ENCODE results near the gene RAB7B. TPM values are rescaled to one million over a fixed set of nuclear protein-coding genes. Genes with fewer than 3 reads are reported as not detected.
A peak's percentile ranks its signal among the peaks of the same experiment; 100 is the strongest.

Gene RAB7B
- total and polyA plus RNA-seq, 2 of the 13 experiments (the other 11 are each of a cell fraction or from before 2014, with no cell fraction given) = 0.05 to 0.46 TPM

DNA sequence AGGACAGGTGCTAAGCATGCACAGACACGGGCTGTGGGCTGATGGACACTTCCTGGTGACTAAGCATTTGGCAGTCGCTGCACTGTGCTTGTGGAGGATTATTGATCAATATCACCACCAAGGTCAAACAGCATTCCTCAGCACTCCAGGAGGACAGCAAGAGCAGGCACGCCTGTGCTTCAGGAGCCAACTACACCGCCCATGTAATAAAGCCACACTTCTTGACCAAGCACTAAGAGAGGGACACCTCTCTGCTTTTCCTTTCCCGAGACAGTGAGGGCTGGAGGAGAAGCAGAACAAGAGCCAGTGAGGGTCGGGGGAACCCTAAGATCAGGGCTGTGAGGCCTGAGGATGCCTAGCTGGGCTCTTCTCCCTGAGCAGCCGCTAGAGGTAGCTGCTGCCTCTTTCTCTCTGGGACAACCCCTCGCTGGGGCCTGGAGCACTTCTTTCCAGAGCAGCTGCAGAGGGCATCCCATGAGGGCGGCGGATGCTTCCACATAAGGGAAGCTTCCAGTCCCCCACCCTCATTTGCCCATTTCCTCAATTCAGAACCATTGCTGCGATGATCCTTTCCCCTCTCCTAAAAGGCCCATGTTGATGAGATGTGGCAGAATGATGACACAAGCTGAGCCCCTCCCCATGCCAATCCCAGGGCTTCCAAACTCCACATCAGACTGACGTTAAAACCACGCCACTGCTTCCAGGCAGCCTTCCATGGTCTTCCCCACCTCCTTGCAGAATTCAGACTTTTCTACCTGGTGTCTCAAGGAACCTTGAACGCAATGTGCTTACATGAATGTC is 19.1 kb downstream of the RAB7B start (continued):
- TF ChIP-seq, protein P1, sequence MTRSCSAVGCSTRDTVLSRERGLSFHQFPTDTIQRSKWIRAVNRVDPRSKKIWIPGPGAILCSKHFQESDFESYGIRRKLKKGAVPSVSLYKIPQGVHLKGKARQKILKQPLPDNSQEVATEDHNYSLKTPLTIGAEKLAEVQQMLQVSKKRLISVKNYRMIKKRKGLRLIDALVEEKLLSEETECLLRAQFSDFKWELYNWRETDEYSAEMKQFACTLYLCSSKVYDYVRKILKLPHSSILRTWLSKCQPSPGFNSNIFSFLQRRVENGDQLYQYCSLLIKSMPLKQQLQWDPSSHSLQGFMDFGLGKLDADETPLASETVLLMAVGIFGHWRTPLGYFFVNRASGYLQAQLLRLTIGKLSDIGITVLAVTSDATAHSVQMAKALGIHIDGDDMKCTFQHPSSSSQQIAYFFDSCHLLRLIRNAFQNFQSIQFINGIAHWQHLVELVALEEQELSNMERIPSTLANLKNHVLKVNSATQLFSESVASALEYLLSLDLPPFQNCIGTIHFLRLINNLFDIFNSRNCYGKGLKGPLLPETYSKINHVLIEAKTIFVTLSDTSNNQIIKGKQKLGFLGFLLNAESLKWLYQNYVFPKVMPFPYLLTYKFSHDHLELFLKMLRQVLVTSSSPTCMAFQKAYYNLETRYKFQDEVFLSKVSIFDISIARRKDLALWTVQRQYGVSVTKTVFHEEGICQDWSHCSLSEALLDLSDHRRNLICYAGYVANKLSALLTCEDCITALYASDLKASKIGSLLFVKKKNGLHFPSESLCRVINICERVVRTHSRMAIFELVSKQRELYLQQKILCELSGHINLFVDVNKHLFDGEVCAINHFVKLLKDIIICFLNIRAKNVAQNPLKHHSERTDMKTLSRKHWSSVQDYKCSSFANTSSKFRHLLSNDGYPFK (CRISPR knock-in tag; IDR thresholded peaks at IDR 0.05; ENCODE audit: borderline replicate concordance) = peak; percentile 25; the same call in 1 of the 2 replicates
- TF ChIP-seq IKZF4 (CRISPR knock-in tag; IDR thresholded peaks at IDR 0.05; ENCODE audit: borderline replicate concordance, low read depth, not compliant biosample characterization) (no peak), ZNF17 (CRISPR knock-in tag; IDR thresholded peaks at IDR 0.05) (no peak), TBP (CRISPR knock-in tag; IDR thresholded peaks at IDR 0.05) (0 out of 2 replicates have a peak, but pooled peaks have one; percentile 23), PTBP1 (IDR thresholded peaks at IDR 0.05; ENCODE audit: low read depth, low read length, poor library complexity, severe bottlenecking) (no peak), ZNF775 (CRISPR knock-in tag; IDR thresholded peaks at IDR 0.05; ENCODE audit: borderline replicate concordance) (no peak), ZNF891 (CRISPR knock-in tag; IDR thresholded peaks at IDR 0.05) (no peak), TGIF2 (CRISPR knock-in tag; IDR thresholded peaks at IDR 0.05) (0 out of 2 replicates have a peak, but pooled peaks have one; percentile 22), RXRA (CRISPR knock-in tag; IDR thresholded peaks at IDR 0.05) (peak; percentile 24; the same call in 1 of the 2 replicates), ZNF850 (CRISPR knock-in tag; conservative IDR thresholded peaks at IDR 0.05) (no peak), ZC3H4 (CRISPR knock-in tag; IDR thresholded peaks at IDR 0.05; ENCODE audit: borderline replicate concordance) (no peak), ZNF670 (CRISPR knock-in tag; IDR thresholded peaks at IDR 0.05; ENCODE audit: borderline replicate concordance) (peak; percentile 63; the same call in 1 of the 2 replicates), ZNF331 (CRISPR knock-in tag; IDR thresholded peaks at IDR 0.05) (no peak), FOXA1 (IDR thresholded peaks at IDR 0.05) (no peak), FOXA1 (CRISPR knock-in tag; IDR thresholded peaks at IDR 0.05) (no peak), RNF2 (conservative IDR thresholded peaks at IDR 0.05; ENCODE audit: low read depth) (0 out of 2 replicates have a peak, but pooled peaks have one; percentile 32)
- TF ChIP-seq, protein P2, sequence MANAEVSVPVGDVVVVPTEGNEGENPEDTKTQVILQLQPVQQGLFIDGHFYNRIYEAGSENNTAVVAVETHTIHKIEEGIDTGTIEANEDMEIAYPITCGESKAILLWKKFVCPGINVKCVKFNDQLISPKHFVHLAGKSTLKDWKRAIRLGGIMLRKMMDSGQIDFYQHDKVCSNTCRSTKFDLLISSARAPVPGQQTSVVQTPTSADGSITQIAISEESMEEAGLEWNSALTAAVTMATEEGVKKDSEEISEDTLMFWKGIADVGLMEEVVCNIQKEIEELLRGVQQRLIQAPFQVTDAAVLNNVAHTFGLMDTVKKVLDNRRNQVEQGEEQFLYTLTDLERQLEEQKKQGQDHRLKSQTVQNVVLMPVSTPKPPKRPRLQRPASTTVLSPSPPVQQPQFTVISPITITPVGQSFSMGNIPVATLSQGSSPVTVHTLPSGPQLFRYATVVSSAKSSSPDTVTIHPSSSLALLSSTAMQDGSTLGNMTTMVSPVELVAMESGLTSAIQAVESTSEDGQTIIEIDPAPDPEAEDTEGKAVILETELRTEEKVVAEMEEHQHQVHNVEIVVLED (CRISPR knock-in tag; IDR thresholded peaks at IDR 0.05; ENCODE audit: borderline replicate concordance) = no peak
- TF ChIP-seq, protein P3, sequence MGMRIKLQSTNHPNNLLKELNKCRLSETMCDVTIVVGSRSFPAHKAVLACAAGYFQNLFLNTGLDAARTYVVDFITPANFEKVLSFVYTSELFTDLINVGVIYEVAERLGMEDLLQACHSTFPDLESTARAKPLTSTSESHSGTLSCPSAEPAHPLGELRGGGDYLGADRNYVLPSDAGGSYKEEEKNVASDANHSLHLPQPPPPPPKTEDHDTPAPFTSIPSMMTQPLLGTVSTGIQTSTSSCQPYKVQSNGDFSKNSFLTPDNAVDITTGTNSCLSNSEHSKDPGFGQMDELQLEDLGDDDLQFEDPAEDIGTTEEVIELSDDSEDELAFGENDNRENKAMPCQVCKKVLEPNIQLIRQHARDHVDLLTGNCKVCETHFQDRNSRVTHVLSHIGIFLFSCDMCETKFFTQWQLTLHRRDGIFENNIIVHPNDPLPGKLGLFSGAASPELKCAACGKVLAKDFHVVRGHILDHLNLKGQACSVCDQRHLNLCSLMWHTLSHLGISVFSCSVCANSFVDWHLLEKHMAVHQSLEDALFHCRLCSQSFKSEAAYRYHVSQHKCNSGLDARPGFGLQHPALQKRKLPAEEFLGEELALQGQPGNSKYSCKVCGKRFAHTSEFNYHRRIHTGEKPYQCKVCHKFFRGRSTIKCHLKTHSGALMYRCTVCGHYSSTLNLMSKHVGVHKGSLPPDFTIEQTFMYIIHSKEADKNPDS (CRISPR knock-in tag; IDR thresholded peaks at IDR 0.05) = no peak
- TF ChIP-seq, protein P4, sequence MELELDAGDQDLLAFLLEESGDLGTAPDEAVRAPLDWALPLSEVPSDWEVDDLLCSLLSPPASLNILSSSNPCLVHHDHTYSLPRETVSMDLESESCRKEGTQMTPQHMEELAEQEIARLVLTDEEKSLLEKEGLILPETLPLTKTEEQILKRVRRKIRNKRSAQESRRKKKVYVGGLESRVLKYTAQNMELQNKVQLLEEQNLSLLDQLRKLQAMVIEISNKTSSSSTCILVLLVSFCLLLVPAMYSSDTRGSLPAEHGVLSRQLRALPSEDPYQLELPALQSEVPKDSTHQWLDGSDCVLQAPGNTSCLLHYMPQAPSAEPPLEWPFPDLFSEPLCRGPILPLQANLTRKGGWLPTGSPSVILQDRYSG (CRISPR knock-in tag; IDR thresholded peaks at IDR 0.05) = no peak
- TF ChIP-seq, protein P5, sequence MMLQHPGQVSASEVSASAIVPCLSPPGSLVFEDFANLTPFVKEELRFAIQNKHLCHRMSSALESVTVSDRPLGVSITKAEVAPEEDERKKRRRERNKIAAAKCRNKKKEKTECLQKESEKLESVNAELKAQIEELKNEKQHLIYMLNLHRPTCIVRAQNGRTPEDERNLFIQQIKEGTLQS (CRISPR knock-in tag; IDR thresholded peaks at IDR 0.05) = peak; percentile 46; the same call in 1 of the 2 replicates
